ENCODE data around the gene PPME1. TPM values are rescaled to one million over a fixed set of nuclear protein-coding genes. Genes with fewer than 3 reads are reported as not detected.

Gene PPME1
- total and polyA plus RNA-seq, 2 donors (not counting 1 experiment from before 2014, with no cell fraction given) = 11.2 to 23.6 TPM

- no peak overlapping the region for H3K27ac Mint-ChIP-seq
- intact Hi-C loops (cut with micrococcal nuclease) = no loop called here
- no peak overlapping the region for H3K9ac ChIP-seq (ENCODE audit: low read length)
- no peaks in the 10 kb centered on the region for H3K79me2 ChIP-seq (ENCODE audit: control insufficient read depth, insufficient read depth, low read length)
- no peak overlapping the region for H3K4me2 ChIP-seq (replicated peaks; ENCODE audit: low read depth, low read length, poor library complexity, severe bottlenecking)
- H3K36me3 ChIP-seq (replicated peaks in 1 of 2; ENCODE audit: control extremely low read depth in 1 of 2, control insufficient read depth in 1 of 2, extremely low read depth in 1 of 2, insufficient read depth in 2 of 2, low read length in 1 of 2) = peaks cover 10 to 20% of the 10 kb centered on the region in 2 experiments
- no peaks in the 10 kb centered on the region for H3K9me3 Mint-ChIP-seq (ENCODE audit: insufficient read depth)
- H2AFZ ChIP-seq (ENCODE audit: insufficient read depth, low read depth, low read length, poor library complexity, severe bottlenecking) = no peak overlapping the region
- ChIA-PET CTCF (no interaction called here), POLR2A (no interaction called here)
- no peak overlapping the region for H3K27ac ChIP-seq (ENCODE audit: low read length in 2 of 2)
- H4K20me1 ChIP-seq (ENCODE audit: control insufficient read depth, insufficient read depth, low read length, poor library complexity, severe bottlenecking) = no peaks in the 10 kb centered on the region
- TF ChIP-seq EZH2 (IDR thresholded peaks at IDR 0.05; ENCODE audit: borderline replicate concordance, insufficient read depth, low read depth, low read length, poor library complexity, severe bottlenecking) (no peak), CTCF (IDR thresholded peaks at IDR 0.05) (no peak)
- no peak overlapping the region for H3K4me3 Mint-ChIP-seq
- WGBS (ENCODE audit: insufficient coverage) = no CpG with 5 or more reads among the region's 2 CpGs
- H3K4me1 Mint-ChIP-seq = peaks cover 4% of the 10 kb centered on the region
- no peak overlapping the region for H3K4me3 ChIP-seq (ENCODE audit: control extremely low read depth in 1 of 5, extremely low read depth in 1 of 5, insufficient read depth in 1 of 5, low read depth in 2 of 5, low read length in 4 of 5)
- DNase-seq (no peak), ATAC-seq (ENCODE audit: low read depth) (no peak)
- H3K9me3 ChIP-seq (ENCODE audit: control extremely low read depth in 1 of 3, control insufficient read depth in 2 of 3, insufficient read depth in 1 of 3, low read length in 2 of 3) = no peaks in the 10 kb centered on the region
- no peaks in the 10 kb centered on the region for H3K27me3 ChIP-seq (replicated peaks in 1 of 4; ENCODE audit: control extremely low read depth in 1 of 4, control insufficient read depth in 3 of 4, insufficient read depth in 4 of 4, low read length in 3 of 4)
- no peaks in the 10 kb centered on the region for H3K4me1 ChIP-seq (ENCODE audit: control insufficient read depth in 2 of 2, insufficient read depth in 2 of 2, low read length in 2 of 2)
- H3K27me3 Mint-ChIP-seq = no peaks in the 10 kb centered on the region
Measured at GRCh38 chr11:74138021-74138420, 33.1 kb upstream of the PPME1 start.

DNA sequence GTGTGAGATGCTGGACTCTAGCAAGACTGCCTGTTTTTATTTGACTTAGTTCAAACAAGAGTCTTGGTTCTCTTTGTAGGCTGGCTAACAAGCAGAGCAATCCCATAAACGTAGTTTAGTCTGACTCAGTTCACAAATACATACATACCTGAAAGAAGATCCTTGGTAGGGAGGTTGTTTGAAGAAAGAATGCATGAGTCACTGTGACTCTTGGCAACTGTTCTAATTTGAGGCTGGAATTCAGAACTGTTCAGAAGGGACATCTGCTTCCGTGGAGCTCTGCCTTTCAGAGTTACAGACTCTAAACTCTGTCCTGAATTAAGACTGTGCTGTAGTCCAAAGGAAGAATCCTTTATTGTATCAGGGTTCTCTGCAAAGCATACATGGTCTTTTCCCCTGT lies 32.5 kb upstream of the PPME1 start:
- no peak overlapping the region for H3K27ac Mint-ChIP-seq
- peaks cover 4% of the 10 kb centered on the region for H3K4me1 Mint-ChIP-seq
- Histone ChIP-seq H3K79me2 (ENCODE audit: control insufficient read depth, insufficient read depth, low read length) (no peaks in the 10 kb centered on the region), H3K36me3 (replicated peaks in 1 of 2; ENCODE audit: control extremely low read depth in 1 of 2, control insufficient read depth in 1 of 2, extremely low read depth in 1 of 2, insufficient read depth in 2 of 2, low read length in 1 of 2) (peaks cover 8 to 19% of the 10 kb centered on the region in 2 experiments), H3K27me3 (replicated peaks in 1 of 4; ENCODE audit: control extremely low read depth in 1 of 4, control insufficient read depth in 3 of 4, insufficient read depth in 4 of 4, low read length in 3 of 4) (no peaks in the 10 kb centered on the region), H3K4me1 (ENCODE audit: control insufficient read depth in 2 of 2, insufficient read depth in 2 of 2, low read length in 2 of 2) (no peaks in the 10 kb centered on the region), H3K9ac (ENCODE audit: low read length) (no peak overlapping the region), H3K4me2 (replicated peaks; ENCODE audit: low read depth, low read length, poor library complexity, severe bottlenecking) (no peak overlapping the region), H3K9me3 (ENCODE audit: control extremely low read depth in 1 of 3, control insufficient read depth in 2 of 3, insufficient read depth in 1 of 3, low read length in 2 of 3) (no peaks in the 10 kb centered on the region), H2AFZ (ENCODE audit: insufficient read depth, low read depth, low read length, poor library complexity, severe bottlenecking) (no peak overlapping the region), H3K27ac (ENCODE audit: low read length in 2 of 2) (no peak overlapping the region), H4K20me1 (ENCODE audit: control insufficient read depth, insufficient read depth, low read length, poor library complexity, severe bottlenecking) (no peaks in the 10 kb centered on the region), H3K4me3 (ENCODE audit: control extremely low read depth in 1 of 5, extremely low read depth in 1 of 5, insufficient read depth in 1 of 5, low read depth in 2 of 5, low read length in 4 of 5) (no peak overlapping the region)
- POLR2A ChIA-PET = no interaction called here
- intact Hi-C loops (cut with micrococcal nuclease) = no loop called here
- no peaks in the 10 kb centered on the region for H3K9me3 Mint-ChIP-seq (ENCODE audit: insufficient read depth)
- WGBS (ENCODE audit: insufficient coverage) = 100% methylated on average over 1 of the region's 2 CpGs
- TF ChIP-seq CTCF (IDR thresholded peaks at IDR 0.05) = no peak
- no peak for TF ChIP-seq EZH2 (IDR thresholded peaks at IDR 0.05; ENCODE audit: borderline replicate concordance, insufficient read depth, low read depth, low read length, poor library complexity, severe bottlenecking)
- DNase-seq = no peak
- H3K4me3 Mint-ChIP-seq = no peak overlapping the region
- CTCF ChIA-PET = no interaction called here
- no peak for ATAC-seq (ENCODE audit: low read depth)
- no peaks in the 10 kb centered on the region for H3K27me3 Mint-ChIP-seq

Measured in B cell (primary cell).